DND-41 (cell line): ENCODE data around the gene ST6GALNAC2.

ENCODE experiments used
- EZH2 ChIP-seq: IDR thresholded peaks from 3 replicates; pipeline ENCODE4 v1.6.1; 2012; ENCODE audit warnings: borderline replicate concordance, low read depth, mild to moderate bottlenecking, moderate library complexity, low read length, inconsistent platforms; ENCODE audit not compliant: severe bottlenecking
- TF ChIP-seq, protein P1 (sequence below): IDR thresholded peaks from 2 replicates; pipeline ENCODE4 v1.5.1; 2012; ENCODE audit warnings: borderline replicate concordance, low read length, moderate library complexity, mild to moderate bottlenecking; ENCODE audit not compliant: poor library complexity, severe bottlenecking; ENCODE audit errors: extremely low read depth

- TF ChIP-seq, protein P1, sequence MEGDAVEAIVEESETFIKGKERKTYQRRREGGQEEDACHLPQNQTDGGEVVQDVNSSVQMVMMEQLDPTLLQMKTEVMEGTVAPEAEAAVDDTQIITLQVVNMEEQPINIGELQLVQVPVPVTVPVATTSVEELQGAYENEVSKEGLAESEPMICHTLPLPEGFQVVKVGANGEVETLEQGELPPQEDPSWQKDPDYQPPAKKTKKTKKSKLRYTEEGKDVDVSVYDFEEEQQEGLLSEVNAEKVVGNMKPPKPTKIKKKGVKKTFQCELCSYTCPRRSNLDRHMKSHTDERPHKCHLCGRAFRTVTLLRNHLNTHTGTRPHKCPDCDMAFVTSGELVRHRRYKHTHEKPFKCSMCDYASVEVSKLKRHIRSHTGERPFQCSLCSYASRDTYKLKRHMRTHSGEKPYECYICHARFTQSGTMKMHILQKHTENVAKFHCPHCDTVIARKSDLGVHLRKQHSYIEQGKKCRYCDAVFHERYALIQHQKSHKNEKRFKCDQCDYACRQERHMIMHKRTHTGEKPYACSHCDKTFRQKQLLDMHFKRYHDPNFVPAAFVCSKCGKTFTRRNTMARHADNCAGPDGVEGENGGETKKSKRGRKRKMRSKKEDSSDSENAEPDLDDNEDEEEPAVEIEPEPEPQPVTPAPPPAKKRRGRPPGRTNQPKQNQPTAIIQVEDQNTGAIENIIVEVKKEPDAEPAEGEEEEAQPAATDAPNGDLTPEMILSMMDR, result no peak
- no peak for TF ChIP-seq EZH2
Observed at GRCh38 chr17:76570877-76571471, 14.7 kb downstream of the ST6GALNAC2 start.
